Stimulated activated CD8-positive, alpha-beta memory T cell treated with anti-CD3 and anti-CD28 coated beads, Interleukin-7, amount 100 ng/mL, for 48 hours (primary cell): Measurements from ENCODE around the gene CHP1.
"Not testable (repeated sequence)": the region's sequence is repeated elsewhere in the genome, so short reads cannot be mapped to it uniquely, and the experiment has no call there.

Source experiments
- DNase-seq, 2 donors: peaks; one replicate each; pipeline ENCODE4 v3.0.0-alpha.2; 2020; ENCODE audit warnings: low read depth in 1 of 2; ENCODE audit errors: extremely low read depth in 1 of 2

Gene CHP1

DNA sequence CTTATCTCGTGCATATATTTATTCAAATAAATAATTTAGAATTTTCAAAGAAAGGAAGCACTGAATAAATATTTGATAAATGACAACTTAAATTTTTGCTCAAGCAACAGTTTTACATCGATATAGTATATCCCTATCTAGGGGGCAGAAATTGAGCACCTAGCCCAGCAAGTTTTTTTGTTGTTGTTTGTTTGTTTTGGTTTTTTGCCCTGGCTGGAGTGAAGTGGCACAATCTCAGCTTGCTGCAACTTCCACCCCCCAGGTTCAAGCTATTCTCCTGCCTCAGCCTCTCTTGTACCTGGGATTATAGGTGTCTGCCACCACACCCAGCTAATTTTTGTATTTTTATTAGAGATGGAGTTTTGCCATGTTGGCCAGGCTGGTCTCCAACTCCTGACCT is 58.9 kb downstream of the CHP1 start:
- DNase-seq, result no peak

GRCh38 chr15:41291065-41291631 is 60.1 kb downstream of the CHP1 start:
- DNase-seq, result no peak

GRCh38 chr15:41292521-41292920 is 61.5 kb downstream of the CHP1 start:
- DNase-seq, result no peak

GRCh38 chr15:41301139-41301538 is 70.1 kb downstream of the CHP1 start:
- DNase-seq, result not testable (repeated sequence)

DNA sequence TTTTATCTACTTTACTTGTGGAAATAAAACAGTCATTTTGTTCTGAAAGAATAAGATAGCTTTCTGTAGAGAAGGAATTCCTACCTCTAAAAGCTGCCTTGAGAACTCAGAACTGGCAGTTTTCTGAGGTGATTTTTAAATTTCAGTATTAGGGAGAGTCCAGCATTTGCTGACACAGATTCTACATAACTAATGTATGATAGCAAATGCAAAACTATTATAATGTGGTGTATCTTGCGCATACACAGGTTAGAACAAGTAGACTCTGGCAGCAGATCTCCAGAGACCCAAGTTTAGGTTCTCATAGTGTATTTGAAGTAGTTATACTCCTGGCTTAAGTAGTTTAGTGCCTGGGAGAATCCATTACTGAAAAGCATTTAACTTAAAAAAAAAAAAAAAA is 70.5 kb downstream of the CHP1 start:
- no peak for DNase-seq

DNA sequence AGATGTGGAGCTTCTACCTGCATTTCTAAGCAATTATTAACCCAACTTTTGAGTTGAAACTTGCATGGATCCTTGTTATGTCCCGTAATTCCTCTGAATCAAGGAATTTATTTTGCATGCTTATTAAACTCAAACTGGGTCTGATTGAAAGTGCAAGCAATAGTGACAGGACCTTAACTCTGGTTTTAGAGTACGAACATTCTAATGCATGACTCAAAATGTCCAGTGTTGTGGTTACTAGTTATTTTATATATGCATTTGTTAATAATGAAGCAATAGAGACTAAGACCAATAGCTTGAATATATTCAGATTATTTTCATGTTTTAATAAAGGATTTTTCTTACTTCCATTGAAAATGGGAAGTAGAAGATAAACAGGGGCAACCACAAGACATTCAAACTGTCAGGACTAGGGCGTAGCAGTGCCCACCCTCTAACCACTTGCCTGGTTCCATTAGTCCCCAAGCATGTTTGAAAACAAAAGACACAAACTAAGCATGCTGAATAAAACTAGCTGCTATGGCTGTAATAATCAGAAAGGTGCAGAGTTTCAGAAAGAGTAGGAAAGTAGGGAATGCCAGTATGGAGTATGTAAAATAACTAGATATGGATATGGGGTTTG is 73.2 kb downstream of the CHP1 start:
- no peak for DNase-seq

- no peak for DNase-seq
Measured at GRCh38 chr15:41307679-41308078, 76.6 kb downstream of the CHP1 start.

GRCh38 chr15:41309226-41309905 is 78.3 kb downstream of the CHP1 start:
- no peak for DNase-seq

GRCh38 chr15:41320805-41321330 is 89.8 kb downstream of the CHP1 start:
- DNase-seq, result not testable (repeated sequence)

GRCh38 chr15:41323611-41324010 is 92.5 kb downstream of the CHP1 start:
- no peak for DNase-seq

DNA sequence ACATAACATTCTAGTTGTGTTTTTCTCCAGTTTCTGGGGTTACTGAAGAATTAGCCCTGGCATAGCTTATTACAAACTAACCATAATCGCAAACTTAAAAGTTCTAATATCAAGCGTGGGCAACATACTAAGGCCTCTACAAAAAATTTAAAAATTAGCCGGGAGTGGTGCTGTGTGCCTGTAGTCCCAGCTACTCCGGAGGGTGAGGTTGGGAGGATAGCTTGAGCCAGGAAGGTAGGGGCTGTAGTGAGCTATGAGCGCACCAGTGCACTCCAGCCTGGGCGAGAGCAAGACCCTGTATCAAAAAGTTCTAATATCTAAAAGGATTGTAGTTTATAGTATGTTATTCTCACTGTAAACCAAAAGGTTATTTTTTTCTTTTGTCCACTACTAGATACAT is 100.2 kb downstream of the CHP1 start:
- no peak for DNase-seq
